Measurements from ENCODE around the gene SMIM36. TPM values are rescaled to one million over a fixed set of nuclear protein-coding genes. Genes with fewer than 3 reads are reported as not detected.

The SMIM36 gene
- not detected in 5 replicates for total RNA-seq (2022; extraction: Qiagen RNA extraction; ENCODE audit: low read depth)

DNA sequence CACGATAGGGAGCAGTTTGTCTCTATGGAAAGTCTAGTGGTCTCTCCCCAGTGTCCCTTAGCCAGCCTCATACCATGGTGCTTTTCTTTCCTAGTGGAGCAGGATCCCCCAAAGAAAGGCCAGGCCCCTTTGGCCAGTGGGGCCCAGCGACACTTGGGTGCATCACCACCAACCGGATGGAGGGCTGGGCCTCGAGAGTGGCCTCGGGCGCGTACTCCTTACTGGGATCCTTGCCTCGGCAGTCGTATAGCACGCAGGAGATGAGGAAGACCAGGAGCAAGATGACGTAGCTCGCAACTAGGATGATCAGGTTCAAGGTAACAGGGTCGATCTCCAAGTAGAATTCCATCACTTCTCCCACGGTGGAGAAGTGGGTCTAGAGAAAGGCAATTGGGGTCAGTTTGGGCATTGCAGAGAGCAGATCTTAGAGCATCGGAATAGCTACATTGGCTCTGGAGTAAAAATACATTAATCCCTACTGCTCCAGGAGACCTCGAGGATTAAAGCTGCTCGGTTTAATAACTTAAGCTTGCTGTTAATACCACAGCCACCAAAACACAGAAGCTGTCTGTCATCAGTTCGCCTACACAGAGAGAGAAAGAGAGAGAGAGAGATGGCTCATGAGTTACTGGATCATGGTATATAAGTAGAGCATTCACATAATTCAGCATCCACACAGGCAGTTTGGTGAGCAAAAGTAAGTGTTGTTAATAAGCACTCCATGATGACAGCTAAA lies at the start of gene SMIM36:
Gene SMIM36, minus strand, starts transcription at position 467 of the 736 bp plus-strand sequence.

DNA sequence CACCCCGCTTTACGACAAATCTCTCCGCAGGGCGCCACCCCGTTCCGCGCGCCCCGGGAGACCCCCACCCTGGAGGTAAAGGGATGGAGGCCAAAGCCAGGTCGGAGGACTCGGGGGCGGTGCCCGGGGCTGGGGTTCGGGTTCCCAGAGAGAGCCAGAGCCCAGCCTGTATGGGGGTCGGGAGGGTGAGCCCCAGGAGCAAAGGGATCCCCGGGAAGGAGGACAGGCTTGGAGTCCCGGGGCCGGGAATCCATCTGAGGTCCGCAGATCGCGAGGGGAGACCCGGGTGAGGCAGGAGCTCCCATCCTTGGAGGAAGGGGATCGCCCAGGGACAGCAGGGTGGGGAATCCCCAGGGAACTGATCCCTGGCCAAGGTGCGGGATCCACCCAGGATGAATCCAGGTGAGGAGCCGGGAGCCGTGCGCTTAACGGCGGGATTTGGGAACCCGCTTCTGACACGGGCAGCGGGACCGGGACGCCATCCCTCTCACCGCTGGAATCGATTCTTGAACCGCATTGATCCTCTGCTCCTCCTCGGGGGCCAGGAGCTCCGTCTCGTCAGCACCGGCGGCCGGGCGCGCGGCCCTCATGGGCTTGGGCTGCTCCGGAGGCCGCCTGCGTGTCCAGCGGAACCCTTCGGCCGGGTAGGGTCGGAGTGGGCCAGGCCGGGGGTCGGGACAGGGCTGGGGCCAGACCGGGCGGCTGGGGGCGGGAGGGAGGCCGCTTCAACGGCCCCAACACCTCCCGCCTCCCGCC lies 89.9 kb downstream of the SMIM36 start, which contains the start of gene MMD:
Gene MMD, minus strand, starts transcription at position 657 of the 756 bp plus-strand sequence. Its CDS starts 140 bp downstream, at position 517.

Other genes with a start within 250 kb of the SMIM36 start
- 0.05 to 0.42 TPM (median 0.19 TPM) in 5 replicates for gene HLF, start 246.5 kb downstream of the SMIM36 start, total RNA-seq (2022; extraction: Qiagen RNA extraction; ENCODE audit: low read depth)
- gene MMD, start 89.6 kb downstream of the SMIM36 start, total RNA-seq (2022; extraction: Qiagen RNA extraction; ENCODE audit: low read depth), result 17.3 to 23.0 TPM (median 21.7 TPM) in 5 replicates
- not detected in 5 replicates for gene TMEM100, start 211.4 kb upstream of the SMIM36 start, total RNA-seq (2022; extraction: Qiagen RNA extraction; ENCODE audit: low read depth)
- gene PCTP, start 239.6 kb upstream of the SMIM36 start, total RNA-seq (2022; extraction: Qiagen RNA extraction; ENCODE audit: low read depth), result 15.0 to 25.8 TPM (median 21.5 TPM) in 5 replicates

Data from A549 treated with RU486 at 1 μM for 4 hours (cell line).